Suprapubic skin (tissue), 4 donors: ENCODE data around the gene HNRNPH1. TPM values are rescaled to one million over a fixed set of nuclear protein-coding genes. Genes with fewer than 3 reads are reported as not detected.
"Not testable (repeated sequence)": the region's sequence is repeated elsewhere in the genome, so short reads cannot be mapped to it uniquely, and the experiment has no call there.

Experiments used
- DNase-seq, 2 donors: peaks; one replicate each; pipeline ENCODE4 v3.0.0-alpha.2; 2019; ENCODE audit warnings: low spot score in 2 of 2
- H3K27ac ChIP-seq: fragments of 200-600 bp; sonication (generic); one replicate; pipeline ENCODE4 v1.5.1; 2019
- H3K27me3 ChIP-seq: fragments of 200-600 bp; sonication (generic); one replicate; pipeline ENCODE4 v1.5.1; 2019
- H3K36me3 ChIP-seq: fragments of 200-600 bp; sonication (generic); one replicate; pipeline ENCODE4 v1.5.1; 2019
- H3K4me1 ChIP-seq: fragments of 200-600 bp; sonication (generic); one replicate; pipeline ENCODE4 v1.5.1; 2019
- H3K4me3 ChIP-seq: fragments of 200-600 bp; sonication (generic); one replicate; pipeline ENCODE4 v1.5.1; 2019; ENCODE audit warnings: mild to moderate bottlenecking
- H3K9me3 ChIP-seq: fragments of 200-600 bp; sonication (generic); one replicate; pipeline ENCODE4 v1.5.1; 2019
- CTCF ChIP-seq, 2 donors: fragments of 200-600 bp in 1 of 2; fragments of 450-650 bp in 1 of 2; sonication (generic) in 1 of 2; IDR thresholded peaks; one replicate each; pipeline ENCODE4 v1.5.1; 2016 to 2019; ENCODE audit warnings: antibody characterized with exemption in 2 of 2, mild to moderate bottlenecking in 1 of 2, moderate library complexity in 1 of 2
- EP300 ChIP-seq: sonication (generic); formaldehyde crosslinking; IDR thresholded peaks from one replicate; pipeline ENCODE4 v1.6.1; 2017; ENCODE audit warnings: antibody characterized with exemption
- POLR2A ChIP-seq, 2 donors: fragments of 450-650 bp; IDR thresholded peaks; one replicate each; pipeline ENCODE4 v1.6.1; 2017; ENCODE audit warnings: antibody characterized with exemption in 2 of 2, mild to moderate bottlenecking in 2 of 2, moderate library complexity in 2 of 2
- POLR2AphosphoS5 ChIP-seq, 3 donors: sonication (generic); formaldehyde crosslinking; IDR thresholded peaks; one replicate each; pipeline ENCODE4 v1.6.1; 2017; ENCODE audit warnings: antibody characterized with exemption in 3 of 3
- WGBS: methylation state at CpG from one replicate; pipeline ENCODE4 v1.1.5; 2018; 5-methylcytosine and 5-hydroxymethylcytosine counted together
- total RNA-seq, 4 donors: library from RNA; depleted of rRNA; stranded (reverse); fragments of >200 nt; gene quantifications; one replicate each; pipeline ENCODE4 v1.1.0, GENCODE V29; 2016

HNRNPH1 gene
- 100 to 1,000 TPM; 260 to 868 (median 295) TPM for total RNA-seq

GRCh38 chr5:179623003-179623905, at the start of gene HNRNPH1:
Gene HNRNPH1, minus strand, starts transcription at chr5:179623671. Its CDS starts 538 bp downstream, at chr5:179623133.
- Histone ChIP-seq H3K36me3 (peaks cover 36% of the 10 kb centered on the region), H3K4me1 (peaks cover 52% of the 10 kb centered on the region), H3K9me3 (no peaks in the 10 kb centered on the region), H3K27ac (peak within 1 kb of the TSS; percentile 97), H3K27me3 (no peaks in the 10 kb centered on the region), H3K4me3 (peak within 1 kb of the TSS; percentile 76)
- 1% methylated on average over 57 of the region's 92 CpGs for WGBS
- peak in 1 of 2 donors; percentile 11 for TF ChIP-seq CTCF (IDR thresholded peaks at IDR 0.05)
- peak; percentile 100 for TF ChIP-seq POLR2AphosphoS5 (IDR thresholded peaks at IDR 0.05)
- no peak for TF ChIP-seq EP300
- peak; percentile 99 to 100 for TF ChIP-seq POLR2A (IDR thresholded peaks at IDR 0.05)
- peak; percentile 99 to 100 for DNase-seq

- Histone ChIP-seq H3K27ac (no peak overlapping the region), H3K4me3 (no peak overlapping the region), H3K9me3 (no peaks in the 10 kb centered on the region), H3K27me3 (no peaks in the 10 kb centered on the region), H3K36me3 (peaks cover 16% of the 10 kb centered on the region), H3K4me1 (no peaks in the 10 kb centered on the region)
- DNase-seq, result no peak
- no peak for TF ChIP-seq EP300
- no peak for TF ChIP-seq POLR2A (IDR thresholded peaks at IDR 0.05)
- TF ChIP-seq POLR2AphosphoS5 (IDR thresholded peaks at IDR 0.05), result no peak
- peak; percentile 35 to 41 for TF ChIP-seq CTCF (IDR thresholded peaks at IDR 0.05)
- 54% methylated on average over 7 of the region's 7 CpGs for WGBS
These were observed 44.9 kb upstream of the HNRNPH1 start for GRCh38 chr5:179668391-179668790.

- not testable (repeated sequence) for H3K9me3 ChIP-seq, H3K4me1 ChIP-seq, DNase-seq, H3K4me3 ChIP-seq, H3K27me3 ChIP-seq, H3K27ac ChIP-seq
- WGBS, result 96% methylated on average over 6 of the region's 6 CpGs
- peaks cover 19% of the 10 kb centered on the region for H3K36me3 ChIP-seq
These were observed 38.2 kb upstream of the HNRNPH1 start for GRCh38 chr5:179661647-179662046.

- not testable (repeated sequence) for H3K27me3 ChIP-seq, H3K4me1 ChIP-seq, DNase-seq, H3K36me3 ChIP-seq, H3K9me3 ChIP-seq
- Histone ChIP-seq H3K4me3 (peak overlapping the region; percentile 48), H3K27ac (peak overlapping the region; percentile 27)
- 11% methylated on average over 10 of the region's 29 CpGs for WGBS
These were observed 34.8 kb upstream of the HNRNPH1 start for GRCh38 chr5:179658179-179658856.

- H3K27ac ChIP-seq, H3K4me3 ChIP-seq, H3K36me3 ChIP-seq, H3K27me3 ChIP-seq, DNase-seq, H3K9me3 ChIP-seq, H3K4me1 ChIP-seq: not testable (repeated sequence)
- WGBS, result 14% methylated on average over 10 of the region's 50 CpGs
These were observed 34.1 kb upstream of the HNRNPH1 start for GRCh38 chr5:179657302-179658178.

GRCh38 chr5:179653135-179653534, 29.7 kb upstream of the HNRNPH1 start:
- H3K4me3 ChIP-seq, H3K27me3 ChIP-seq, H3K27ac ChIP-seq, DNase-seq, H3K9me3 ChIP-seq, H3K36me3 ChIP-seq, H3K4me1 ChIP-seq: not testable (repeated sequence)
- WGBS, result 64% methylated on average over 2 of the region's 2 CpGs

GRCh38 chr5:179650245-179650644, 26.8 kb upstream of the HNRNPH1 start:
- H3K9me3 ChIP-seq, H3K27me3 ChIP-seq, H3K36me3 ChIP-seq, H3K27ac ChIP-seq, H3K4me1 ChIP-seq, DNase-seq, H3K4me3 ChIP-seq: not testable (repeated sequence)
- 94% methylated on average over 24 of the region's 26 CpGs for WGBS

GRCh38 chr5:179649166-179649703, 25.8 kb upstream of the HNRNPH1 start:
- H3K36me3 ChIP-seq, H3K27ac ChIP-seq, DNase-seq, H3K27me3 ChIP-seq, H3K4me1 ChIP-seq, H3K9me3 ChIP-seq, H3K4me3 ChIP-seq: not testable (repeated sequence)
- WGBS, result 89% methylated on average over 3 of the region's 10 CpGs
